Liver (tissue), 9 donors: ENCODE results near the gene TAS2R4. TPM values are rescaled to one million over a fixed set of nuclear protein-coding genes. Genes with fewer than 3 reads are reported as not detected.

Experiments used
- DNase-seq: peaks from one replicate; pipeline ENCODE4 v3.0.0-alpha.2; 2017; ENCODE audit warnings: low spot score
- H3K27ac ChIP-seq, 2 donors: one replicate each; pipeline ENCODE4 v1.7.0; 2013; ENCODE audit warnings: inconsistent platforms in 2 of 2, low read length in 2 of 2, control low read depth in 1 of 2, low read depth in 1 of 2, mild to moderate bottlenecking in 1 of 2
- H3K27me3 ChIP-seq, 4 donors: one replicate each; pipeline versions ENCODE4 v1.6.1 to v1.7.0; 2013; ENCODE audit warnings: low read length in 3 of 4, inconsistent platforms in 1 of 4, mild to moderate bottlenecking in 1 of 4, moderate library complexity in 1 of 4; ENCODE audit not compliant: control insufficient read depth in 4 of 4, insufficient read depth in 4 of 4
- H3K36me3 ChIP-seq, 4 donors: one replicate each; pipeline versions ENCODE4 v1.6.1 to v1.7.0; 2013; ENCODE audit warnings: low read length in 3 of 4, mild to moderate bottlenecking in 3 of 4, low read depth in 1 of 4, moderate library complexity in 1 of 4; ENCODE audit not compliant: control insufficient read depth in 4 of 4, insufficient read depth in 3 of 4
- H3K4me1 ChIP-seq, 4 donors: one replicate each; pipeline versions ENCODE4 v1.6.1 to v1.7.0; 2013; ENCODE audit warnings: low read length in 3 of 4, mild to moderate bottlenecking in 3 of 4, moderate library complexity in 1 of 4; ENCODE audit not compliant: control insufficient read depth in 4 of 4, insufficient read depth in 4 of 4
- H3K4me3 ChIP-seq, 3 donors: one replicate each; pipeline versions ENCODE4 v1.6.1 to v1.7.0; 2013; ENCODE audit warnings: low read length in 3 of 3, control low read depth in 1 of 3, low read depth in 1 of 3, mild to moderate bottlenecking in 1 of 3
- H3K9ac ChIP-seq, 2 donors: one replicate each; pipeline ENCODE4 v1.7.0; 2013; ENCODE audit warnings: low read length in 2 of 2, mild to moderate bottlenecking in 2 of 2, moderate library complexity in 2 of 2, control low read depth in 1 of 2, low read depth in 1 of 2
- H3K9me3 ChIP-seq, 4 donors: one replicate each; pipeline versions ENCODE4 v1.6.1 to v1.7.0; 2013; ENCODE audit warnings: low read length in 3 of 4; ENCODE audit not compliant: control insufficient read depth in 4 of 4
- ATF3 ChIP-seq: IDR thresholded peaks from 2 replicates; pipeline ENCODE4 v1.6.1; 2016; ENCODE audit warnings: antibody characterized with exemption
- CTCF ChIP-seq: fragments of 150-350 bp; IDR thresholded peaks from 2 replicates; pipeline ENCODE4 v1.5.1; 2017; ENCODE audit warnings: improper control_type of control experiment, low read depth, low read length; ENCODE audit not compliant: missing input control
- EGR1 ChIP-seq, 2 donors: IDR thresholded peaks; 2 replicates each; pipeline ENCODE4 v1.6.1; 2016 to 2018; ENCODE audit warnings: antibody characterized with exemption in 2 of 2, low read depth in 2 of 2
- FOXA1 ChIP-seq: IDR thresholded peaks from 2 replicates; pipeline ENCODE4 v1.6.1; 2016; ENCODE audit warnings: antibody characterized with exemption
- FOXA2 ChIP-seq: IDR thresholded peaks from 2 replicates; pipeline ENCODE4 v1.6.1; 2016; ENCODE audit warnings: antibody characterized with exemption
- GABPA ChIP-seq, 2 donors: IDR thresholded peaks in 1 of 2; conservative IDR thresholded peaks in 1 of 2; 2 replicates each; pipeline ENCODE4 v1.6.1; 2016; ENCODE audit warnings: antibody characterized with exemption in 2 of 2, mild to moderate bottlenecking in 1 of 2, moderate library complexity in 1 of 2
- HNF4A ChIP-seq, 2 donors: conservative IDR thresholded peaks; 2 replicates each; pipeline ENCODE4 v1.6.1; 2016; ENCODE audit warnings: antibody characterized with exemption in 2 of 2, mild to moderate bottlenecking in 2 of 2
- HNF4G ChIP-seq: IDR thresholded peaks from 2 replicates; pipeline ENCODE4 v1.6.1; 2016; ENCODE audit warnings: antibody characterized with exemption
- JUND ChIP-seq, 2 donors: IDR thresholded peaks; 2 replicates each; pipeline ENCODE4 v1.6.1; 2016; ENCODE audit warnings: antibody characterized with exemption in 2 of 2
- MAX ChIP-seq: IDR thresholded peaks from 2 replicates; pipeline ENCODE4 v1.6.1; 2016; ENCODE audit warnings: antibody characterized with exemption
- NR2F2 ChIP-seq: IDR thresholded peaks from 2 replicates; pipeline ENCODE4 v1.6.1; 2016; ENCODE audit warnings: antibody characterized with exemption
- RXRA ChIP-seq, 2 donors: IDR thresholded peaks; 2 replicates each; pipeline ENCODE4 v1.6.1; 2017 to 2018; ENCODE audit warnings: antibody characterized with exemption in 2 of 2, mild to moderate bottlenecking in 1 of 2
- SP1 ChIP-seq: IDR thresholded peaks from 2 replicates; pipeline ENCODE4 v1.6.1; 2018; ENCODE audit warnings: antibody characterized with exemption, mild to moderate bottlenecking
- TAF1 ChIP-seq: conservative IDR thresholded peaks from 2 replicates; pipeline ENCODE4 v1.6.1; 2016; ENCODE audit warnings: antibody characterized with exemption, mild to moderate bottlenecking
- YY1 ChIP-seq: IDR thresholded peaks from 2 replicates; pipeline ENCODE4 v1.6.1; 2016; ENCODE audit warnings: antibody characterized with exemption, mild to moderate bottlenecking
- ZBTB33 ChIP-seq: IDR thresholded peaks from 2 replicates; pipeline ENCODE4 v1.6.1; 2016; ENCODE audit warnings: antibody characterized with exemption
- WGBS: extraction: QIAGEN DNeasy Blood & Tissue Kit; methylation state at CpG from one replicate; pipeline ENCODE4 v1.1.7; 2013; 5-methylcytosine and 5-hydroxymethylcytosine counted together
- polyA plus RNA-seq, 2 donors: library from polyadenylated mRNA; stranded (reverse) in 1 of 2; unstranded in 1 of 2; fragments of 200-250 nt in 1 of 2; fragments of >200 nt in 1 of 2; fragmentation: Nextera tagmentation in 1 of 2; extraction: Ambion mirVana in 1 of 2; gene quantifications; one replicate each; pipeline versions ENCODE4 v1.2.1 to v1.2.3, GENCODE V29; 2013 to 2015
- total RNA-seq, 2 donors: library from RNA; depleted of rRNA; stranded (reverse); fragments of >200 nt; gene quantifications; one replicate each; pipeline ENCODE4 v1.2.3, GENCODE V29; 2014
- donor health status: healthy.
- donor health status: healthy.
- donor health status: healthy.
- donor health status: healthy.
- donor health status: healthy.

The TAS2R4 gene
- total and polyA plus RNA-seq, 4 donors = 0.03 to 3.2 (median 0.42) TPM; not detected in 1

- TF ChIP-seq CTCF (no peak), JUND (IDR thresholded peaks at IDR 0.05) (no peak), MAX (no peak), EGR1 (IDR thresholded peaks at IDR 0.05; ENCODE audit: low read depth in 2 of 2) (no peak), GABPA (IDR thresholded peaks at IDR 0.05 in 1 of 2, conservative IDR thresholded peaks at IDR 0.05 in 1 of 2) (no peak)
Measured at GRCh38 chr7:141789917-141790316, 13.4 kb downstream of the TAS2R4 start, which contains the start of gene TAS2R5 (continued).

- Histone ChIP-seq H3K4me1 (no peaks in the 10 kb centered on the region), H3K36me3 (no peaks in the 10 kb centered on the region), H3K27me3 (no peaks in the 10 kb centered on the region), H3K9ac (no peak overlapping the region), H3K27ac (no peak overlapping the region), H3K4me3 (no peak overlapping the region), H3K9me3 (no peaks in the 10 kb centered on the region)
- TF ChIP-seq HNF4A (conservative IDR thresholded peaks at IDR 0.05) (no peak), ZBTB33 (no peak), FOXA2 (no peak), HNF4G (no peak), EGR1 (IDR thresholded peaks at IDR 0.05; ENCODE audit: low read depth in 2 of 2) (no peak), CTCF (no peak), GABPA (IDR thresholded peaks at IDR 0.05 in 1 of 2, conservative IDR thresholded peaks at IDR 0.05 in 1 of 2) (no peak)
- no peak for DNase-seq
- WGBS = 90% methylated on average over 2 of the region's 2 CpGs
Measured at GRCh38 chr7:141792526-141792925, 16.1 kb downstream of the TAS2R4 start.

GRCh38 chr7:141820067-141820466, 43.6 kb downstream of the TAS2R4 start:
- Histone ChIP-seq H3K36me3 (no peaks in the 10 kb centered on the region), H3K9ac (no peak overlapping the region), H3K4me1 (no peaks in the 10 kb centered on the region), H3K27me3 (no peaks in the 10 kb centered on the region), H3K4me3 (no peak overlapping the region), H3K9me3 (peaks cover 2 to 11% (median 2%) of the 10 kb centered on the region in 4 donors), H3K27ac (no peak overlapping the region)
- DNase-seq = no peak
- WGBS = 90% methylated on average over 1 of the region's 1 CpG
- no peak for TF ChIP-seq GABPA (IDR thresholded peaks at IDR 0.05 in 1 of 2, conservative IDR thresholded peaks at IDR 0.05 in 1 of 2)
- no peak for TF ChIP-seq ZBTB33
- no peak for TF ChIP-seq RXRA (IDR thresholded peaks at IDR 0.05)
- TF ChIP-seq HNF4G = no peak
- no peak for TF ChIP-seq ATF3
- no peak for TF ChIP-seq FOXA2
- no peak for TF ChIP-seq EGR1 (IDR thresholded peaks at IDR 0.05; ENCODE audit: low read depth in 2 of 2)
- TF ChIP-seq SP1 = no peak
- TF ChIP-seq NR2F2 = no peak
- no peak for TF ChIP-seq HNF4A (conservative IDR thresholded peaks at IDR 0.05)
- no peak for TF ChIP-seq MAX
- TF ChIP-seq TAF1 = no peak
- no peak for TF ChIP-seq JUND (IDR thresholded peaks at IDR 0.05)
- no peak for TF ChIP-seq YY1
- no peak for TF ChIP-seq CTCF
- no peak for TF ChIP-seq FOXA1
